NB4 (cell line): ENCODE measurements around the gene PLEKHJ1.

Experiments
- DNase-seq: peaks from one replicate; pipeline ENCODE4 v3.0.0; 2010; ENCODE audit warnings: low read depth
- H3K4me3 ChIP-seq: one replicate; pipeline ENCODE4 v1.5.1; 2011; ENCODE audit warnings: mild to moderate bottlenecking, low read depth, low read length, moderate library complexity
- MAX ChIP-seq: IDR thresholded peaks from 2 replicates; pipeline ENCODE4 v1.6.1; 2011; ENCODE audit warnings: low read depth, low read length
- MYC ChIP-seq: IDR thresholded peaks from 2 replicates; pipeline ENCODE4 v1.6.1; 2011; ENCODE audit warnings: low read depth, low read length
- POLR2A ChIP-seq: IDR thresholded peaks from 2 replicates; pipeline ENCODE4 v1.6.1; 2011; ENCODE audit warnings: mild to moderate bottlenecking; ENCODE audit not compliant: insufficient read length; ENCODE audit errors: extremely low read depth
- TF ChIP-seq, protein P1 (sequence below): IDR thresholded peaks from one replicate; pipeline ENCODE4 v1.5.1; 2012; ENCODE audit warnings: low read depth, low read length

PLEKHJ1 gene

DNA sequence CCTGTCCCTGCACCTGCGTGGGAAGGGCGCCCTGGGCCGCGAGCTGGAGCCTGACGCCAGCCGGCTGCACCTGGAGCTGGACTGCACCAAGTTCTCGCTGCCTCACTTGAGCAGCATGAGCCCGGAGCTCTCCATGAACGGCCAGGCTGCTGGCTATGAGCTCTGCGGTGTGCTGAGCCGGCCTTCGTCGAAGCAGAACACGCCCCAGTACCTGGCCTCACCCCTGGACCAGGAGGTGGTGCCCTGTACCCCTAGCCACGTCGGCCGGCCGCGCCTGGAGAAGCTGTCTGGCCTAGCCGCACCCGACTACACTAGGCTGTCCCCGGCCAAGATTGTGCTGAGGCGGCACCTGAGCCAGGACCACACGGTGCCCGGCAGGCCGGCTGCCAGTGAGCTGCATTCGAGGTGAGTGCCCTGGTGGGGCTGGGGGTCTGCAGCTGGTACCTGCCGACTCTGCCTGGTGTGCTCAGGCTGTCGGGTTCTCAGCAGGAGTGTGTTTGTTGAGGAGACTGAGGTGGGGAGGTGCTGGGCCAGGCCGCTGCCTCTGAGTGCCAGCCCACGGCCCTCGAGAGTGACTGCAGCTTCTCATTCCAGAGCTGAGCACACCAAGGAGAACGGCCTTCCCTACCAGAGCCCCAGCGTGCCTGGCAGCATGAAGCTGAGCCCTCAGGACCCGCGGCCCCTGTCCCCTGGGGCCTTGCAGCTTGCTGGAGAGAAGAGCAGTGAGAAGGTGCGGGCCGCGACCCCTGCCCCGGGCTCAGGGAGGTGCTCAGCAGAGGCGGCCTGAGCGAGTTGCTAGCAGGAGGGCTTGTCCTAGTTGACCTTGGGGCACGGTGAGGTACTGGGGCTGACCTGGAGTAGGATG, 19.5 kb downstream of the PLEKHJ1 start:
- TF ChIP-seq, protein P1, sequence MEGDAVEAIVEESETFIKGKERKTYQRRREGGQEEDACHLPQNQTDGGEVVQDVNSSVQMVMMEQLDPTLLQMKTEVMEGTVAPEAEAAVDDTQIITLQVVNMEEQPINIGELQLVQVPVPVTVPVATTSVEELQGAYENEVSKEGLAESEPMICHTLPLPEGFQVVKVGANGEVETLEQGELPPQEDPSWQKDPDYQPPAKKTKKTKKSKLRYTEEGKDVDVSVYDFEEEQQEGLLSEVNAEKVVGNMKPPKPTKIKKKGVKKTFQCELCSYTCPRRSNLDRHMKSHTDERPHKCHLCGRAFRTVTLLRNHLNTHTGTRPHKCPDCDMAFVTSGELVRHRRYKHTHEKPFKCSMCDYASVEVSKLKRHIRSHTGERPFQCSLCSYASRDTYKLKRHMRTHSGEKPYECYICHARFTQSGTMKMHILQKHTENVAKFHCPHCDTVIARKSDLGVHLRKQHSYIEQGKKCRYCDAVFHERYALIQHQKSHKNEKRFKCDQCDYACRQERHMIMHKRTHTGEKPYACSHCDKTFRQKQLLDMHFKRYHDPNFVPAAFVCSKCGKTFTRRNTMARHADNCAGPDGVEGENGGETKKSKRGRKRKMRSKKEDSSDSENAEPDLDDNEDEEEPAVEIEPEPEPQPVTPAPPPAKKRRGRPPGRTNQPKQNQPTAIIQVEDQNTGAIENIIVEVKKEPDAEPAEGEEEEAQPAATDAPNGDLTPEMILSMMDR, result no peak
- TF ChIP-seq MAX, result no peak
- no peak for TF ChIP-seq MYC
- no peak for TF ChIP-seq POLR2A
- H3K4me3 ChIP-seq, result no peak overlapping the region
- DNase-seq, result no peak

GRCh38 chr19:2215281-2215751, 20.8 kb downstream of the PLEKHJ1 start:
- no peak overlapping the region for H3K4me3 ChIP-seq
- TF ChIP-seq MAX (no peak), MYC (no peak), POLR2A (no peak)
- TF ChIP-seq, protein P1, result no peak
- no peak for DNase-seq

- H3K4me3 ChIP-seq, result no peak overlapping the region
- TF ChIP-seq, protein P1, result no peak
- TF ChIP-seq POLR2A (no peak), MAX (no peak), MYC (no peak)
- DNase-seq, result no peak
Observed at GRCh38 chr19:2214251-2214650, 21.9 kb downstream of the PLEKHJ1 start.

DNA sequence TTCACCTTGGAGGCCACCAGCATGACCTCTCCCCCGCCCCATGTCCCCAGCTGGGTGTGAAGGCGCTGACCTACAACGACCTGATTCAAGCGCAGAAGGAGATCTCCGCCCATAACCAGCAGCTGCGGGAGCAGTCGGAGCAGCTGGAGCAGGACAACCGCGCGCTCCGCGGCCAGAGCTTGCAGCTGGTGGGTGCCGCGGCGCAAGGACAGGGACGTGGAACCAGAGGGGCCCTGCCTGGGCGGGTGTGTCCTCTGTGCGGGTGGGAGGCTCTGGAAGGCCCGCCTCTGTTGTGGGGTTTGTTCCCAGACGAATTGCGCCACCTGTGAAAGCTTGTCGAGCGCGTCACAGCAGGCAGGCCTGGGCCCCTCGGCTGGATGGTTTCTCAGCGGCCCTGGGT, 22.3 kb downstream of the PLEKHJ1 start:
- no peak for TF ChIP-seq MAX
- TF ChIP-seq POLR2A, result no peak
- no peak for TF ChIP-seq MYC
- TF ChIP-seq, protein P1, result no peak

DNA sequence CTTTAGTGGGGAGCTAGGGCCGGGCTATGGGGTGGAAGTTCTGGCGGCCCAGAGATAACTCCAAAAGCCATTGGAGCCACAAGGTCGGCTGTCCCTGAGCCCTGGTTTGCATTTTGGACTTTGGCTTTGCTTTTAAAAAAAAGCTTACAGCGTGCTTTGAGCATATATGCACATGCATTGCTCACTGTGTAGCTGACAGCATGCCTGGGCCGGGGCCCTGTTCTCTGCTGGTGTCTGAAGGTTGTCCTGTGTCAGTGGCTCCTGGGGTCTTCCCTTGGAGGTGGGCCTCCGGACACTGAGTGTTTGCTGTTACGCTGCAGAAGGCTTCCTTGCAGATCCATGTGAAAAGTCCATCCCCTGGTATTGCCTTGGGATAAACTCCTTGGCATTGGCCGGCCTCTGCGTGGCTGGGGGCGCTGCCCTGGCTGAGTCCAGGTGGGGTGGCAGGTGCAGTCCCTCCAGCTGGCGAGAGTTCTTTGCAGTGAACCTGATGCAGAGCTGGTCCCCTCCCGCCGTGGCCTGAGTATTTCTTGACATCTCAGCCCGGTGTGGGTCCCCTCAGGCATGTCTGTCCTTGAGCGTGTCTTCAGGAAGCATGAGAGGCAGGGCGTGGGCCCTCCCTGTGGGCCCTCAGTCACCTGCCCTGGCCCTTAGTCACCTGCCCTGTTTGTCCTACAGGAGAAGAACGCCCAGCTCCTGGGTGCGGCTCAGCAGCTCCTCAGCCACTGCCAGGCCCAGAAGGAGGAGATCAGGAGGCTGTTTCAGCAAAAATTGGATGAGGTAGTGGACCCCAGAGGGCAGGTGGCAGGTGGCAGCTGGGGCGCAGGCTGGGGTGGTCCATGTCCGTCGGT, 23.0 kb downstream of the PLEKHJ1 start:
- TF ChIP-seq POLR2A (no peak), MYC (no peak), MAX (no peak)
- TF ChIP-seq, protein P1, result no peak
- DNase-seq, result no peak
- no peak overlapping the region for H3K4me3 ChIP-seq

More for the DNA sequence above, 22.3 kb downstream of the PLEKHJ1 start:
- no peak overlapping the region for H3K4me3 ChIP-seq
- peak; percentile 28 for DNase-seq
